ENCODE results near the gene MAPK1.

DNA sequence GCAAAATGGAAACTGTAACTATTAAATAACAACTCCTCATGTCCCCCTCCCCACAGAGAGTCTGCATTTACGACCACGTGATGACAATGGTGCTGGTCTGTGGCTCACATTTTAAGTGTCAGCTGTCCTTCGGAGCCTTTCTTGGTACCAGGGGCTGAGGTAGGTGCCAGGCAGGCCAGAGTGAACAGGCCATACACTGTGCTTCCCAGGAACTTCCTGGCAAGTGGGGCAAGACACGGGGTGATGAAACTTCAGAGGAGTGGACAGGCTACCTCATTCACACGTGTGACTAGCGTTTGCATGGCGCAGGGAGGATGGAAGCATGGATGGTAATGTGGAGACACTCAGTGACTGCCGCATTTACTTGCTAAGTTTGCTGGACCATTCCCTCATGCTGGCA, 121.5 kb downstream of the MAPK1 start:
- no peak for TF ChIP-seq POLR2AphosphoS5 (IDR thresholded peaks at IDR 0.05; ENCODE audit: borderline replicate concordance, low read depth, low read length)
- TF ChIP-seq EZH2 (IDR thresholded peaks at IDR 0.05), result no peak
- no peak for TF ChIP-seq FOXP2 (optimal IDR thresholded peaks at IDR 0.05; ENCODE audit: control extremely low read depth, extremely low read length, insufficient read depth)

Data from SK-N-MC (cell line).